ENCODE measurements around the gene MOSPD2. TPM values are rescaled to one million over a fixed set of nuclear protein-coding genes. Genes with fewer than 3 reads are reported as not detected.

The MOSPD2 gene
- total and polyA plus RNA-seq, 2 of the 4 experiments (the other 2 are of a cell fraction), result 14.1 to 22.2 TPM

DNA sequence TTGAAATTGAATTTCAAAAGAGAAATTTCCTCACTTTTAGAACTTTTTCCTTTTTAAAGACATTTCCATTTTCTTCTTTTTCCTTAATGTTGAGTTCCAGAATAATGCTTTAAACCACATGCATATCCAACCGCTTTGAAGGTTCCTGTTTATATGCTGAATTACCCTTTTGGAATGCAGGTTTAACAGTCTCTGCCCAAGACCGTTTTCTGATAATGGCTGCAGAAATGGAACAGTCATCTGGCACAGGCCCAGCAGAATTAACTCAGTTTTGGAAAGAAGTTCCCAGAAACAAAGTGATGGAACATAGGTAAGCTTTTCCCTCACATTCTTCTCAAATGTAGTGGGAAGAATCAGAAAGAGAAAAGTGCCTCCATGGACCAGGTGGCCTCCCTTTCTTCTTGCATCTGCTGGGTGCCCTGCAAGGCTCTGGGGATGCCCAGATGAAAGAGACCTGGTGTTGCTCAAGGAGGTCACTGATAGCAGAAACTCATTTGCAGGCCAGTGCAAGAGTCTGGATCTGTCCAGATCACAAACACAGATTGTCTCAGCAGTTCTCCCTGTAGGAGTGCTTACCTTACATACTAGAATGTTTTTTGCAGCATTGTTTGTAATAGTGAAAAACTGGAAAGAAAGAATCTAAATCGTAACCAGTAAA, 42.9 kb downstream of the MOSPD2 start:
- H2BK15ac ChIP-seq (ENCODE audit: low read depth, low read length), result no peak overlapping the region
- peak overlapping the region; percentile 80; the same call in 1 of the 2 replicates for H3K18ac ChIP-seq (ENCODE audit: low read depth, low read length)
- H4K91ac ChIP-seq (ENCODE audit: insufficient read depth, low read depth, low read length), result peak overlapping the region; percentile 67
- H3K79me1 ChIP-seq (ENCODE audit: low read depth in 1 of 2, low read length in 2 of 2), result peaks cover 5 to 7% of the 10 kb centered on the region in 2 experiments; a peak in 2 of 4 replicates
- no peak overlapping the region; the same call in 1 of the 2 replicates for H3K14ac ChIP-seq (replicated peaks; ENCODE audit: low read depth, low read length)
- H3K56ac ChIP-seq (ENCODE audit: extremely low read depth, insufficient read depth, low read length), result peak overlapping the region; percentile 39
- H3K4me1 ChIP-seq (ENCODE audit: control insufficient read depth, insufficient read depth, low read length), result peaks cover 7% of the 10 kb centered on the region
- peak overlapping the region in 1 of 2 experiments; percentile 51; a peak in 2 of 4 replicates for H4K8ac ChIP-seq (ENCODE audit: low read depth in 2 of 2, low read length in 2 of 2)
- H4K20me1 ChIP-seq (ENCODE audit: insufficient read depth, low read length), result no peaks in the 10 kb centered on the region
- peak overlapping the region; percentile 80 for H2BK5ac ChIP-seq (ENCODE audit: low read depth, low read length, poor library complexity, severe bottlenecking)
- H3K4me3 ChIP-seq (ENCODE audit: insufficient read depth, low read depth, low read length), result no peak overlapping the region
- H3K4me2 ChIP-seq (ENCODE audit: low read depth, low read length), result peak overlapping the region; percentile 2; the same call in 1 of the 2 replicates
- DNase-seq (peak; percentile 81), ATAC-seq (ENCODE audit: low read depth) (peak; percentile 74)
- H3K27me3 ChIP-seq (ENCODE audit: control insufficient read depth, insufficient read depth, low read length), result no peaks in the 10 kb centered on the region
- H3K36me3 ChIP-seq (ENCODE audit: control insufficient read depth, insufficient read depth, low read length), result peaks cover 9% of the 10 kb centered on the region
- peak overlapping the region; percentile 69 for H3K4ac ChIP-seq (ENCODE audit: low read depth, low read length)
- H3K9ac ChIP-seq (ENCODE audit: low read depth, low read length), result no peak overlapping the region; the same call in 1 of the 2 replicates
- ChIA-PET CTCF (no interaction called here), POLR2A (ENCODE audit: unreplicated experiment) (no interaction called here)
- intact Hi-C loops (cut with micrococcal nuclease) (no loop called here), dilution Hi-C loops (cut with HindIII; ENCODE audit: low sequenced_read_pairs, unreplicated experiment) (no loop called here), in situ Hi-C loops (cut with MboI; ENCODE audit: low sequenced_read_pairs) (no loop called here)
- no peak overlapping the region for H2AK9ac ChIP-seq (replicated peaks; ENCODE audit: low read depth, low read length, poor library complexity)
- no peak overlapping the region for H2AFZ ChIP-seq (replicated peaks; ENCODE audit: low read length, poor library complexity)
- H4K5ac ChIP-seq (ENCODE audit: low read depth, low read length), result peak overlapping the region; percentile 64; the same call in 1 of the 2 replicates
- 0 out of 2 replicates have a peak overlapping the region, but pooled peaks have one; percentile 13 for H2AK5ac ChIP-seq (ENCODE audit: low read depth, low read length)
- BruUV-seq (replicated peaks), result no TSS peak
- H3K23ac ChIP-seq (ENCODE audit: low read depth, low read length), result no peak overlapping the region
- H3K9me3 ChIP-seq (ENCODE audit: control insufficient read depth, insufficient read depth, low read length), result no peaks in the 10 kb centered on the region
- peak overlapping the region; percentile 50 for H3K27ac ChIP-seq (ENCODE audit: insufficient read depth, low read length)
- peak overlapping the region; percentile 69 for H2BK20ac ChIP-seq (ENCODE audit: low read depth, low read length)
- WGBS, 2 experiments (ENCODE audit: extremely low coverage in 2 of 2, insufficient read length in 1 of 2), result no CpG with 5 or more reads among the region's 3 CpGs
- peak overlapping the region; percentile 66 for H2BK120ac ChIP-seq (ENCODE audit: low read depth, low read length)
- TF ChIP-seq MAZ (IDR thresholded peaks at IDR 0.05; ENCODE audit: borderline replicate concordance, low read depth, low read length), result no peak
- TF ChIP-seq, protein P1, sequence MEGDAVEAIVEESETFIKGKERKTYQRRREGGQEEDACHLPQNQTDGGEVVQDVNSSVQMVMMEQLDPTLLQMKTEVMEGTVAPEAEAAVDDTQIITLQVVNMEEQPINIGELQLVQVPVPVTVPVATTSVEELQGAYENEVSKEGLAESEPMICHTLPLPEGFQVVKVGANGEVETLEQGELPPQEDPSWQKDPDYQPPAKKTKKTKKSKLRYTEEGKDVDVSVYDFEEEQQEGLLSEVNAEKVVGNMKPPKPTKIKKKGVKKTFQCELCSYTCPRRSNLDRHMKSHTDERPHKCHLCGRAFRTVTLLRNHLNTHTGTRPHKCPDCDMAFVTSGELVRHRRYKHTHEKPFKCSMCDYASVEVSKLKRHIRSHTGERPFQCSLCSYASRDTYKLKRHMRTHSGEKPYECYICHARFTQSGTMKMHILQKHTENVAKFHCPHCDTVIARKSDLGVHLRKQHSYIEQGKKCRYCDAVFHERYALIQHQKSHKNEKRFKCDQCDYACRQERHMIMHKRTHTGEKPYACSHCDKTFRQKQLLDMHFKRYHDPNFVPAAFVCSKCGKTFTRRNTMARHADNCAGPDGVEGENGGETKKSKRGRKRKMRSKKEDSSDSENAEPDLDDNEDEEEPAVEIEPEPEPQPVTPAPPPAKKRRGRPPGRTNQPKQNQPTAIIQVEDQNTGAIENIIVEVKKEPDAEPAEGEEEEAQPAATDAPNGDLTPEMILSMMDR (conservative IDR thresholded peaks at IDR 0.05; ENCODE audit: low read depth, low read length), result no peak
- TF ChIP-seq, protein P2, sequence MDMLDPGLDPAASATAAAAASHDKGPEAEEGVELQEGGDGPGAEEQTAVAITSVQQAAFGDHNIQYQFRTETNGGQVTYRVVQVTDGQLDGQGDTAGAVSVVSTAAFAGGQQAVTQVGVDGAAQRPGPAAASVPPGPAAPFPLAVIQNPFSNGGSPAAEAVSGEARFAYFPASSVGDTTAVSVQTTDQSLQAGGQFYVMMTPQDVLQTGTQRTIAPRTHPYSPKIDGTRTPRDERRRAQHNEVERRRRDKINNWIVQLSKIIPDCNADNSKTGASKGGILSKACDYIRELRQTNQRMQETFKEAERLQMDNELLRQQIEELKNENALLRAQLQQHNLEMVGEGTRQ (IDR thresholded peaks at IDR 0.05; ENCODE audit: low read depth, low read length), result no peak
- TF ChIP-seq MXI1 (IDR thresholded peaks at IDR 0.05; ENCODE audit: borderline replicate concordance, low read depth, low read length), result no peak
- no peak for TF ChIP-seq CEBPB (IDR thresholded peaks at IDR 0.05; ENCODE audit: low read depth, low read length)
- TF ChIP-seq NFE2L2 (IDR thresholded peaks at IDR 0.05; ENCODE audit: low read depth, low read length), result no peak
- TF ChIP-seq, protein P3, sequence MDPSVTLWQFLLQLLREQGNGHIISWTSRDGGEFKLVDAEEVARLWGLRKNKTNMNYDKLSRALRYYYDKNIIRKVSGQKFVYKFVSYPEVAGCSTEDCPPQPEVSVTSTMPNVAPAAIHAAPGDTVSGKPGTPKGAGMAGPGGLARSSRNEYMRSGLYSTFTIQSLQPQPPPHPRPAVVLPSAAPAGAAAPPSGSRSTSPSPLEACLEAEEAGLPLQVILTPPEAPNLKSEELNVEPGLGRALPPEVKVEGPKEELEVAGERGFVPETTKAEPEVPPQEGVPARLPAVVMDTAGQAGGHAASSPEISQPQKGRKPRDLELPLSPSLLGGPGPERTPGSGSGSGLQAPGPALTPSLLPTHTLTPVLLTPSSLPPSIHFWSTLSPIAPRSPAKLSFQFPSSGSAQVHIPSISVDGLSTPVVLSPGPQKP (IDR thresholded peaks at IDR 0.05; ENCODE audit: borderline replicate concordance, low read depth, low read length), result no peak
- no peak for TF ChIP-seq BHLHE40 (IDR thresholded peaks at IDR 0.05; ENCODE audit: low read depth, low read length)
- no peak for TF ChIP-seq CHD1 (IDR thresholded peaks at IDR 0.05; ENCODE audit: low read depth, low read length)
- no peak for TF ChIP-seq RAD21 (IDR thresholded peaks at IDR 0.05; ENCODE audit: low read length)
- TF ChIP-seq RFX5 (IDR thresholded peaks at IDR 0.05; ENCODE audit: low read depth, low read length), result no peak
- no peak for TF ChIP-seq SMC3 (IDR thresholded peaks at IDR 0.05; ENCODE audit: low read depth, low read length)
- no peak for TF ChIP-seq MAFK (IDR thresholded peaks at IDR 0.05; ENCODE audit: low read depth, low read length)
- no peak for TF ChIP-seq POLR2A (IDR thresholded peaks at IDR 0.05; ENCODE audit: low read depth, low read length)
- no peaks in the 10 kb centered on the region for H3K9me1 ChIP-seq (ENCODE audit: insufficient read depth, low read length)
